ENCODE measurements around the gene GABRB3. TPM values are rescaled to one million over a fixed set of nuclear protein-coding genes. Genes with fewer than 3 reads are reported as not detected.
"Not testable (repeated sequence)": the region's sequence is repeated elsewhere in the genome, so short reads cannot be mapped to it uniquely, and the experiment has no call there.

The GABRB3 gene
- polyA plus RNA-seq, 1 donor from 2014 or later = not detected

DNA sequence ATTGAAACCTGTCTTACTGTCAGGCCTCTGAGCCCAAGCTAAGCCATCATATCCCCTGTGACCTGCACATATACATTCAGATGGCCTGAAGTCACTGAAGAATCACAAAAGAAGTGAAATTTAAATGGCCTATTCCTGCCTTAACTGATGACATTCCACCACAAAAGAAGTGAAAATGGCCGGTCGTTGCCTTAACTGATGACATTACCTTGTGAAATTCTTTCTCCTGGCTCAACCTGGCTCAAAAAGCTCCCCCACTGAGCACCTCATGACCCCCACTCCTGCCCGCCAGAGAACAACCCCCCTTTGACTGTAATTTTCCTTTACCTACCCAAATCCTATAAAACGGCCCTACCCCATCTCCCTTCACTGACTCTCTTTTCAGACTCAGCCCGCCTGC, 53.0 kb downstream of the GABRB3 start:
- peaks cover 5 to 16% (median 6%) of the 10 kb centered on the region in 3 donors for H3K9me3 Mint-ChIP-seq
- not testable (repeated sequence) for H3K27me3 Mint-ChIP-seq, H3K4me3 Mint-ChIP-seq, H3K27ac Mint-ChIP-seq, H3K4me1 Mint-ChIP-seq, H3K36me3 Mint-ChIP-seq

DNA sequence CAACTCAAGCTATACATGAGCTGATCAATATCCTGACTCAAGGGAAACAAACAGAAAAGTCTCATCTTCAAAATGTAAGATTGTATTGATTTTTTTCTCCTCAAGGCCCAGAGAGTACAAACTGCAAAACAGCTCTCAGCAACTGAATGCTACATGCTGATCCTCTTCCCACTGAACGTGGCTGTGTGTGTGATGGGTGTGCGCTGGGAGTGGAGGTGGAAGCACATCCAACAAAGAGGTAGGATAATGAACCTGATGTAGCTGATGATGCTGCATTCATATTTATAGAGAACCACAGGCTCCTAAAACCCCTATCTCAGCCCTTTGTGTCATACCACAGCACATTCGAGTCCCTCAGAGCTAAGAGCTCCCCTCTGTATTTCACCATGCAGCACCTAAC, 56.8 kb downstream of the GABRB3 start:
- H3K27ac Mint-ChIP-seq = no peak overlapping the region
- no peak overlapping the region for H3K4me3 Mint-ChIP-seq
- H3K27me3 Mint-ChIP-seq = peaks cover 2% of the 10 kb centered on the region
- H3K4me1 Mint-ChIP-seq = no peaks in the 10 kb centered on the region
- no peaks in the 10 kb centered on the region for H3K36me3 Mint-ChIP-seq
- H3K9me3 Mint-ChIP-seq = peaks cover 9 to 13% (median 12%) of the 10 kb centered on the region in 3 donors

GRCh38 chr15:26713498-26713897, 59.4 kb downstream of the GABRB3 start:
- H3K4me1 Mint-ChIP-seq = no peaks in the 10 kb centered on the region
- no peaks in the 10 kb centered on the region for H3K36me3 Mint-ChIP-seq
- no peak overlapping the region for H3K27ac Mint-ChIP-seq
- peaks cover 10 to 16% (median 11%) of the 10 kb centered on the region in 3 donors for H3K9me3 Mint-ChIP-seq
- no peaks in the 10 kb centered on the region for H3K27me3 Mint-ChIP-seq
- no peak overlapping the region for H3K4me3 Mint-ChIP-seq

- Mint-ChIP-seq H3K4me1 (no peaks in the 10 kb centered on the region), H3K4me3 (no peak overlapping the region), H3K36me3 (no peaks in the 10 kb centered on the region), H3K9me3 (peaks cover 6 to 15% (median 10%) of the 10 kb centered on the region in 3 donors), H3K27me3 (no peaks in the 10 kb centered on the region), H3K27ac (no peak overlapping the region)
Measured at GRCh38 chr15:26712335-26712734, 60.5 kb downstream of the GABRB3 start.

GRCh38 chr15:26711445-26711844, 61.4 kb downstream of the GABRB3 start:
- no peak overlapping the region for H3K27ac Mint-ChIP-seq
- H3K9me3 Mint-ChIP-seq = peaks cover 2 to 20% (median 8%) of the 10 kb centered on the region in 3 donors
- no peaks in the 10 kb centered on the region for H3K27me3 Mint-ChIP-seq
- H3K36me3 Mint-ChIP-seq = no peaks in the 10 kb centered on the region
- no peak overlapping the region for H3K4me3 Mint-ChIP-seq
- H3K4me1 Mint-ChIP-seq = no peaks in the 10 kb centered on the region

DNA sequence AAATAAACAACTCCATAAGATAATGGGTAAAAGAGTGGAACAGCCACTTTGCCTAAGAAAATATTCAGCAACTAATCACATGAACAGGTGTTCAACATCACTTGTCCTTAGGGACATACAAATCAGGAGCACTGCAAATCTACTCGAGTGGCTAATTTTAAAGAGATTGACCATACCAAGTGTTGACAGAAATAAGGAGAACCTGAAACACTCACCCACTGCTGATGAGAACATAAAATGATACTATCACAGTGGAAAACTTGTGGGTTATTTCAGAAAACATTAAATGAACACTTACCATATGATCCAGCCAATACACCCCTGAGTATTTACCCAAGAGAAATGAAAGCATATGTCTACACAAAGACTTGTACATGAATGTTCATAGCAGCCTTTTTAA, 70.5 kb downstream of the GABRB3 start:
- Mint-ChIP-seq H3K27ac (no peak overlapping the region), H3K27me3 (no peaks in the 10 kb centered on the region), H3K9me3 (peaks cover 2 to 49% (median 5%) of the 10 kb centered on the region in 3 donors), H3K4me1 (no peaks in the 10 kb centered on the region), H3K4me3 (no peak overlapping the region), H3K36me3 (no peaks in the 10 kb centered on the region)

- Mint-ChIP-seq H3K4me3 (no peak overlapping the region), H3K27me3 (no peaks in the 10 kb centered on the region), H3K27ac (no peak overlapping the region), H3K9me3 (peaks cover 2 to 35% (median 14%) of the 10 kb centered on the region in 3 donors), H3K4me1 (no peaks in the 10 kb centered on the region), H3K36me3 (no peaks in the 10 kb centered on the region)
Measured at GRCh38 chr15:26698555-26698954, 74.3 kb downstream of the GABRB3 start.

DNA sequence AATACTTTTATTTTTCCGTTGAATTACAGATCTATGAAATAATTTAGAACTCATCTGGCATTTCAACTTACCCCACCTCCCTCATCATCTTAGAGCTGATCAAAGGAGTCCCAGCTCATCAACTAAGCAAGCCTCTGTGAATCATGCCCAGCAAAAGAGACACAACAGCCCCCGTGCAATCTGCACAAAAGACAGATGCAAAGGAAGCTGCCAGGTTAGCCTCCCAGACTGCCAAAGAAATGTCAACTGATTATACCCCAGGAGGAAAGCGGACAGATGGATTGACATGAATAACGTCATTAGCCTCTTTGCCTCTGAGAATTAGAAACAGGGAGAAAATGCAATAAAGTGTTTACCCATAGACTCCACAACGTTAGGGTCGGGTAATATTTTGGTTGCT, 75.0 kb downstream of the GABRB3 start:
- Mint-ChIP-seq H3K27me3 (no peaks in the 10 kb centered on the region), H3K4me1 (no peaks in the 10 kb centered on the region), H3K9me3 (peaks cover 2 to 35% (median 14%) of the 10 kb centered on the region in 3 donors), H3K27ac (no peak overlapping the region), H3K4me3 (no peak overlapping the region), H3K36me3 (no peaks in the 10 kb centered on the region)

DNA sequence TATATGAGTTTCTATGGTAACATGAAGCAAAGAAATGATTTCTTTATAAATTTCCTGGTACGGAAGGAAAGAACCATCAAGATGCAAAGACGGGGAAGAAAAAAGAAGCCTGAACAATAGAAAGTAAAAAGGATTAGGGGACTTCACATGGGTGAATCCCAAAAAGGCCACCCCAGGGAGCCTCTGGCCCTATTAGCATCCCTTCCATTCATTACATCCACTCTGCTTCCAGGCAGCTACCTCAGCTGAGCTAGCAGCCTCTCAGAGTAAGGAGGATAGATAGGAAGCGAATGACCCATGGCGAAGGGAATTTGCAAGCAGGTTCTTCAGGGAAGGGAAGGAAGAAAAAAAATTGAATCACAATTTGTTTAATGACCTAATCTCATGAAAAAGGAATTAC, 81.6 kb downstream of the GABRB3 start:
- Mint-ChIP-seq H3K27ac (no peak overlapping the region), H3K36me3 (no peaks in the 10 kb centered on the region), H3K4me1 (no peaks in the 10 kb centered on the region), H3K4me3 (no peak overlapping the region), H3K27me3 (no peaks in the 10 kb centered on the region), H3K9me3 (peaks cover 2 to 8% (median 5%) of the 10 kb centered on the region in 3 donors)

DNA sequence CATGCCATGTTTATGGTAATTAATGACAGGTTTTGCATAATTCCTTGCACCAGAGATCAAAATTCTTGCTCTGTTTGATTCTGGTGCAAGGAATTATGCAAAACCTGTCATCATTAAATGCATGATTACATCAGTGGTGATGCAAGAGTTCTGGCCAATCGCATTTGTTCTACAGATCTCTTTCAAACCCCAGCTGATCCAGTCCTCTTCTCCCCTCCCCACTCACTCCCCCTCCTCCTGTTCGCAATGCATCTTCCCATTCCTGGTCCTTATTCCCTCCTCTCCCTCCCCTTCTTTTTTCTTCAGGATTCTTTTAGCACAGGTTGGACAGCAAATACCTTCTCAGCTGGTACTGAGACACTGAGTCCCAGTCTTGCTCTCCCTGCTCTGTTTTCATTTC, 82.1 kb downstream of the GABRB3 start:
- Mint-ChIP-seq H3K4me1 (no peaks in the 10 kb centered on the region), H3K36me3 (no peaks in the 10 kb centered on the region), H3K27ac (no peak overlapping the region), H3K9me3 (peaks cover 2 to 8% (median 5%) of the 10 kb centered on the region in 3 donors), H3K4me3 (no peak overlapping the region), H3K27me3 (no peaks in the 10 kb centered on the region)

DNA sequence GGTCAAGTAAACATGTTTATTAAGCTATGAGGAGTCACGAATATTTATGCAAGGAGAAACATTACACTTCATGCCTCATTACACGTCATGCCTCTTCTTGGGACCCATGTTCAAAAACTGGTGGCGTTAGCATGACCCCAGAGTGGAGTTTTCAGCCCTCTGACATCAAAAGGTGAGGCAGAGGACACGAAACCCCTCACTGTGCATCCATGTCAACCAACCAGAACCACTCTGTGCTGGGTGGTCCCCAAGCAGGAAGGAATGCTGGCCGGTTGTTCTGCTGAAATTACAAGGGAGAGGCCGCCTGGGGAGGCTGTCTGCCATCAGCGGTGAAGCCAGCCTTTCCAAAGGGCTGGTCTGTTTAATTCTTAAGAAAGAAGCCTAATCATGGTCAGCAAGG, 83.4 kb downstream of the GABRB3 start:
- no peak overlapping the region for H3K4me3 Mint-ChIP-seq
- H3K36me3 Mint-ChIP-seq = no peaks in the 10 kb centered on the region
- H3K4me1 Mint-ChIP-seq = no peaks in the 10 kb centered on the region
- no peaks in the 10 kb centered on the region for H3K27me3 Mint-ChIP-seq
- peaks cover 2 to 8% (median 2%) of the 10 kb centered on the region in 3 donors for H3K9me3 Mint-ChIP-seq
- peak overlapping the region in 1 of 3 donors; percentile 74 for H3K27ac Mint-ChIP-seq

DNA sequence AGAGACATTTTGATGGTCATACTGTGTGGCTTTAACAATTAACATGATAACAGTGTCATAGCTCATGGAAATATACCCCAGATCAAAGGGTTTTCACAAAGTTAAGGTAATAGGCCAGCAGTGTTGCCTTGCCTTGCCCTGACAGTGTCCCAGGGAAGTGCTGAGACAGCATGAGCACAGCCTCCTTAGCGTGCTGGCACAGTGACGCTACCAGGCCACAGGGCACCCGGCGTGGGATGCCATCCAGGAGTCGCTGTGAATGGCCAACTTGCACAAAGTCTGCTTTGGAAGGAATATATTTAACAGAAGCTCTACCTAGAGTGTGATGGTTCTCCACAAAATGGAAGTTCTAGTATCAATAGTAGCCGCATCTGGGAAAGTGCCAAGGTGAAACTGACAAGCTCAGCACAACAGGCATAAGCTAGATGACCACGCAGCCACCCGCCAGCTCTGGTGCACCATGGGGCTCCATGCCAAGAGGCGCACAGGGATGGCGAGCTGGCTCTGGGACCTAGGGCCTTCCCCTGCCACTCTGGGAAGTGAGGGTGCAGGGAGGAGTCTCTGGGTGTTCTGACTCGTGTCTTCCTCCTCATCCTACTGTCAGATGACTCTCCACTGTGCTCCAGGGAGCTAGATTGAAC, 86.2 kb downstream of the GABRB3 start:
- Mint-ChIP-seq H3K4me3 (no peak overlapping the region), H3K4me1 (no peaks in the 10 kb centered on the region), H3K9me3 (peaks cover 0 to 14% (median 4%) of the 10 kb centered on the region in 3 donors), H3K27ac (no peak overlapping the region), H3K27me3 (no peaks in the 10 kb centered on the region), H3K36me3 (no peaks in the 10 kb centered on the region)

GRCh38 chr15:26682598-26683164, 90.2 kb downstream of the GABRB3 start:
- Mint-ChIP-seq H3K36me3 (peaks cover 2% of the 10 kb centered on the region), H3K9me3 (peaks cover 0 to 14% (median 6%) of the 10 kb centered on the region in 3 donors), H3K4me3 (no peak overlapping the region), H3K4me1 (peaks cover 0 to 3% (median 0%) of the 10 kb centered on the region in 3 donors), H3K27ac (no peak overlapping the region), H3K27me3 (no peaks in the 10 kb centered on the region)

GRCh38 chr15:26679927-26680326, 92.9 kb downstream of the GABRB3 start:
- Mint-ChIP-seq H3K4me3 (peak overlapping the region in 1 of 4 donors; percentile 49), H3K9me3 (peaks cover 0 to 11% (median 6%) of the 10 kb centered on the region in 3 donors), H3K27me3 (no peaks in the 10 kb centered on the region), H3K36me3 (peaks cover 2% of the 10 kb centered on the region), H3K4me1 (peaks cover 0 to 3% (median 0%) of the 10 kb centered on the region in 3 donors), H3K27ac (no peak overlapping the region)

GRCh38 chr15:26676115-26676514, 96.8 kb downstream of the GABRB3 start:
- Mint-ChIP-seq H3K27me3 (no peaks in the 10 kb centered on the region), H3K4me1 (peaks cover 0 to 3% (median 0%) of the 10 kb centered on the region in 3 donors), H3K9me3 (peaks cover 6 to 11% (median 6%) of the 10 kb centered on the region in 3 donors), H3K36me3 (peaks cover 2% of the 10 kb centered on the region), H3K27ac (peak overlapping the region in 1 of 3 donors; percentile 44), H3K4me3 (no peak overlapping the region)

DNA sequence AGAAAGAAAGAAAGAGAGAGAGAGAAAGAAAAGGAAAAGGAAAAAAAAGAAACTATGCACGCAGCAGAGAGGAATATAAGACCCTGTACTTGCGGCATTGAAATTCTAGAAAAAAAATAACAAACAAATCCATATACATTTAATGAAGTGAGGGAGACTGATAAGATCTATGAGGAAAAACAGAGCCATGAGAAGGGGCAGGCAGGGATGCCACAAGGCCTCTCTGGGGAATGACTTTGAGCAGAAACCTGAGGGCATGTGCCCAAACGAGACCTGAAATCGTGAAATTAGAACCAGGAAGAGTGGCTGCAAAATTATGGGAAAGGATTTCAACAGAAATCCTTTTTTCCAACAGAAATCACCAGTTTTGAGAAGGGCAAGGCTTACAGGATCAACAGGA, 98.4 kb downstream of the GABRB3 start:
- Mint-ChIP-seq H3K4me1 (peaks cover 0 to 3% (median 0%) of the 10 kb centered on the region in 3 donors), H3K36me3 (no peaks in the 10 kb centered on the region), H3K27ac (no peak overlapping the region), H3K27me3 (no peaks in the 10 kb centered on the region), H3K9me3 (peaks cover 6 to 11% (median 8%) of the 10 kb centered on the region in 3 donors), H3K4me3 (no peak overlapping the region)
